Endothelial cell of umbilical vein (primary cell): Measurements from ENCODE around the gene RAB20. TPM values are rescaled to one million over a fixed set of nuclear protein-coding genes. Genes with fewer than 3 reads are reported as not detected.

Experiments
- BruUV-seq: library from RNA; stranded (reverse); fragments of 400-500 nt; replicated peaks from 2 replicates; lab custom pipeline; 2021; lab: Mats Ljungman, UMichigan
- CTCF ChIA-PET: fragments of 300-600, 350-600 bp; sonication (Branson Sonifier 250); formaldehyde crosslinking; loops from one replicate; lab custom pipeline; 2021; ENCODE audit warnings: antibody characterized with exemption, inconsistent platforms; lab: Charles Lee
- POLR2A ChIA-PET: fragments of 300-600, 350-600 bp; sonication (Branson Sonifier 250); formaldehyde crosslinking; loops from one replicate; lab custom pipeline; 2021; ENCODE audit warnings: antibody characterized with exemption, inconsistent platforms; lab: Charles Lee
- DNase-seq: peaks from one replicate; pipeline ENCODE4 v3.0.0-alpha.2; 2011; ENCODE audit warnings: low read depth, low spot score
- FAIRE-seq: peaks from 2 replicates; lab custom pipeline; 2011; peaks lifted over from hg19 to GRCh38; lab: Jason Lieb, UNC
- H2AFZ ChIP-seq: 2 replicates; pipeline ENCODE4 v1.6.0; 2012; ENCODE audit warnings: low read depth, low read length, control low read depth, inconsistent platforms
- H3K27ac ChIP-seq: 2 replicates; pipeline ENCODE4 v1.5.1; 2011; ENCODE audit warnings: low read depth, mild to moderate bottlenecking, control low read depth, low read length, moderate library complexity; ENCODE audit not compliant: insufficient read depth
- H3K27me3 ChIP-seq, 2 experiments: 2 replicates each; pipeline versions ENCODE4 v1.6.0 to v1.6.1; 2011; ENCODE audit warnings: low read length in 2 of 2, mixed read lengths in 1 of 2; ENCODE audit not compliant: control insufficient read depth in 2 of 2, insufficient read depth in 2 of 2
- H3K36me3 ChIP-seq, 2 experiments: 2 replicates in 1 of 2; 3 replicates in 1 of 2; pipeline ENCODE4 v1.5.1; 2011; ENCODE audit warnings: low read length in 2 of 2, mild to moderate bottlenecking in 1 of 2, moderate library complexity in 1 of 2; ENCODE audit not compliant: control insufficient read depth in 2 of 2, insufficient read depth in 2 of 2; ENCODE audit errors: extremely low read depth in 1 of 2
- H3K4me1 ChIP-seq: 3 replicates; pipeline ENCODE4 v1.5.1; 2011; ENCODE audit warnings: mild to moderate bottlenecking, low read length; ENCODE audit not compliant: control insufficient read depth, insufficient read depth; ENCODE audit errors: extremely low read depth
- H3K4me2 ChIP-seq: 2 replicates; pipeline ENCODE4 v1.6.1; 2011; ENCODE audit warnings: low read length, control low read depth, mixed read lengths; ENCODE audit not compliant: insufficient read depth
- H3K4me3 ChIP-seq, 3 experiments: fragments of 200-600 bp in 1 of 3; sonication (generic), shearing (Covaris generic) in 1 of 3; replicated peaks in 1 of 3; 2 replicates each; pipeline ENCODE4 v1.5.1; 2011 to 2016; ENCODE audit warnings: control low read depth in 3 of 3, low read length in 3 of 3, mild to moderate bottlenecking in 2 of 3, inconsistent platforms in 1 of 3, low read depth in 1 of 3, moderate library complexity in 1 of 3; ENCODE audit not compliant: insufficient read depth in 1 of 3
- H3K79me2 ChIP-seq: 2 replicates; pipeline ENCODE4 v1.6.0; 2012; ENCODE audit warnings: low read length, inconsistent platforms; ENCODE audit not compliant: control insufficient read depth, insufficient read depth
- H3K9ac ChIP-seq: replicated peaks from 2 replicates; pipeline ENCODE3; 2011; ENCODE audit warnings: low read length, control low read depth; ENCODE audit not compliant: insufficient read depth; ENCODE audit errors: extremely low read depth
- H3K9me1 ChIP-seq: replicated peaks from 3 replicates; pipeline ENCODE4 v1.6.0; 2011; ENCODE audit warnings: mild to moderate bottlenecking, low read length; ENCODE audit not compliant: control insufficient read depth, insufficient read depth; ENCODE audit errors: extremely low read depth
- H3K9me3 ChIP-seq: replicated peaks from 2 replicates; pipeline ENCODE4 v1.5.1; 2012; ENCODE audit warnings: low read length, inconsistent platforms; ENCODE audit not compliant: control insufficient read depth, insufficient read depth
- H4K20me1 ChIP-seq: replicated peaks from 2 replicates; pipeline ENCODE3; 2011; ENCODE audit warnings: mild to moderate bottlenecking, low read length; ENCODE audit not compliant: control insufficient read depth, insufficient read depth; ENCODE audit errors: extremely low read depth
- EZH2 ChIP-seq: IDR thresholded peaks from 2 replicates; pipeline ENCODE4 v1.6.1; 2012; ENCODE audit warnings: borderline replicate concordance, low read depth, mild to moderate bottlenecking, moderate library complexity, low read length, inconsistent platforms; ENCODE audit not compliant: severe bottlenecking
- FOS ChIP-seq: IDR thresholded peaks from 2 replicates; pipeline ENCODE4 v1.6.1; 2011; ENCODE audit warnings: mild to moderate bottlenecking, low read length, moderate library complexity, borderline replicate concordance; ENCODE audit not compliant: insufficient read depth
- GATA2 ChIP-seq: IDR thresholded peaks from 2 replicates; pipeline ENCODE4 v1.7.0; 2011; ENCODE audit warnings: low read depth, mild to moderate bottlenecking, moderate library complexity, mixed read lengths, low read length; ENCODE audit not compliant: insufficient read length, insufficient read depth
- JUN ChIP-seq: IDR thresholded peaks from 2 replicates; pipeline ENCODE4 v1.6.1; 2011; ENCODE audit warnings: borderline replicate concordance, low read depth; ENCODE audit not compliant: insufficient read length, insufficient read depth
- MAX ChIP-seq: IDR thresholded peaks from 2 replicates; pipeline ENCODE4 v1.6.1; 2011; ENCODE audit not compliant: insufficient read depth, insufficient read length
- MYC ChIP-seq: IDR thresholded peaks from one replicate; pipeline ENCODE4 v1.6.1; 2011; ENCODE audit warnings: mild to moderate bottlenecking, low read depth, low read length
- POLR2A ChIP-seq: IDR thresholded peaks from 2 replicates; pipeline ENCODE4 v1.6.1; 2012; ENCODE audit warnings: low read depth, mild to moderate bottlenecking, control low read depth, low read length
- POLR2AphosphoS5 ChIP-seq: IDR thresholded peaks from 2 replicates; pipeline ENCODE4 v1.6.1; 2012; ENCODE audit warnings: low read depth, mild to moderate bottlenecking, control low read depth, low read length, moderate library complexity; ENCODE audit not compliant: insufficient read depth
- dilution Hi-C: fragments of 300-500 bp; cut with MboI; formaldehyde crosslinking; loops from one replicate; pipeline ENCODE4 v1.15.0; 2019; ENCODE audit warnings: low sequenced_read_pairs; ENCODE audit not compliant: extremely low pct_ligation_motif_present
- intact Hi-C: fragments of 100-400 bp; cut with micrococcal nuclease; formaldehyde crosslinking; loops from one replicate; pipeline ENCODE4 v1.10.0; 2022
- polyA plus RNA-seq, 4 experiments: library from polyadenylated mRNA; depleted of rRNA in 3 of 4; stranded (reverse) in 3 of 4; unstranded in 1 of 4; fragments of >200 nt; gene quantifications; 2 replicates each; pipeline versions ENCODE4 v1.2.1 to v1.2.3, GENCODE V29; 2011 to 2012; ENCODE audit warnings: missing spikeins in 1 of 4
- total RNA-seq: library from RNA; stranded (reverse); gene quantifications from 2 replicates; pipeline ENCODE4 v1.2.3, GENCODE V29; 2021
- TF ChIP-seq, protein P1 (sequence below), 2 donors: IDR thresholded peaks; 1 replicate in 1 of 2; 2 replicates in 1 of 2; pipeline ENCODE4 v1.5.1; 2011; ENCODE audit warnings: low read length in 2 of 2, mild to moderate bottlenecking in 2 of 2, moderate library complexity in 2 of 2, control low read depth in 1 of 2, inconsistent platforms in 1 of 2, low read depth in 1 of 2; ENCODE audit not compliant: insufficient read depth in 1 of 2; ENCODE audit errors: extremely low read depth in 1 of 2

Gene RAB20
- total and polyA plus RNA-seq, 2 donors (not counting 3 experiments of a cell fraction or from before 2014, with no cell fraction given) = 1.3 to 1.7 TPM

- no TSS peak for BruUV-seq
- H3K4me3 ChIP-seq = no peak overlapping the region
- POLR2A ChIA-PET = no interaction called here
- H4K20me1 ChIP-seq = no peaks in the 10 kb centered on the region
- FAIRE-seq (no peak), DNase-seq (no peak)
- peaks cover 8% of the 10 kb centered on the region for H3K4me1 ChIP-seq
- peaks cover 20 to 22% of the 10 kb centered on the region in 2 experiments for H3K27me3 ChIP-seq
- H3K79me2 ChIP-seq = no peaks in the 10 kb centered on the region
- dilution Hi-C loops = no loop called here
- no peak overlapping the region for H3K4me2 ChIP-seq
- no peaks in the 10 kb centered on the region for H3K9me1 ChIP-seq
- CTCF ChIA-PET = no interaction called here
- no peak overlapping the region for H3K9ac ChIP-seq
- intact Hi-C loops = no loop called here
- H3K27ac ChIP-seq = no peak overlapping the region
- no peaks in the 10 kb centered on the region for H3K36me3 ChIP-seq
- H3K9me3 ChIP-seq = no peaks in the 10 kb centered on the region
- TF ChIP-seq POLR2A (no peak), POLR2AphosphoS5 (no peak), EZH2 (no peak), MYC (no peak), JUN (no peak), GATA2 (no peak), FOS (no peak), MAX (no peak)
- TF ChIP-seq, protein P1, sequence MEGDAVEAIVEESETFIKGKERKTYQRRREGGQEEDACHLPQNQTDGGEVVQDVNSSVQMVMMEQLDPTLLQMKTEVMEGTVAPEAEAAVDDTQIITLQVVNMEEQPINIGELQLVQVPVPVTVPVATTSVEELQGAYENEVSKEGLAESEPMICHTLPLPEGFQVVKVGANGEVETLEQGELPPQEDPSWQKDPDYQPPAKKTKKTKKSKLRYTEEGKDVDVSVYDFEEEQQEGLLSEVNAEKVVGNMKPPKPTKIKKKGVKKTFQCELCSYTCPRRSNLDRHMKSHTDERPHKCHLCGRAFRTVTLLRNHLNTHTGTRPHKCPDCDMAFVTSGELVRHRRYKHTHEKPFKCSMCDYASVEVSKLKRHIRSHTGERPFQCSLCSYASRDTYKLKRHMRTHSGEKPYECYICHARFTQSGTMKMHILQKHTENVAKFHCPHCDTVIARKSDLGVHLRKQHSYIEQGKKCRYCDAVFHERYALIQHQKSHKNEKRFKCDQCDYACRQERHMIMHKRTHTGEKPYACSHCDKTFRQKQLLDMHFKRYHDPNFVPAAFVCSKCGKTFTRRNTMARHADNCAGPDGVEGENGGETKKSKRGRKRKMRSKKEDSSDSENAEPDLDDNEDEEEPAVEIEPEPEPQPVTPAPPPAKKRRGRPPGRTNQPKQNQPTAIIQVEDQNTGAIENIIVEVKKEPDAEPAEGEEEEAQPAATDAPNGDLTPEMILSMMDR (IDR thresholded peaks at IDR 0.05; ENCODE audit: extremely low read depth in 1 of 2, insufficient read depth in 1 of 2, low read depth in 1 of 2, low read length in 2 of 2) = no peak
- no peak overlapping the region for H2AFZ ChIP-seq
Observed at GRCh38 chr13:110565296-110565695, 3.8 kb upstream of the RAB20 start.
